ENCODE results near the gene MICAL3.

DNA sequence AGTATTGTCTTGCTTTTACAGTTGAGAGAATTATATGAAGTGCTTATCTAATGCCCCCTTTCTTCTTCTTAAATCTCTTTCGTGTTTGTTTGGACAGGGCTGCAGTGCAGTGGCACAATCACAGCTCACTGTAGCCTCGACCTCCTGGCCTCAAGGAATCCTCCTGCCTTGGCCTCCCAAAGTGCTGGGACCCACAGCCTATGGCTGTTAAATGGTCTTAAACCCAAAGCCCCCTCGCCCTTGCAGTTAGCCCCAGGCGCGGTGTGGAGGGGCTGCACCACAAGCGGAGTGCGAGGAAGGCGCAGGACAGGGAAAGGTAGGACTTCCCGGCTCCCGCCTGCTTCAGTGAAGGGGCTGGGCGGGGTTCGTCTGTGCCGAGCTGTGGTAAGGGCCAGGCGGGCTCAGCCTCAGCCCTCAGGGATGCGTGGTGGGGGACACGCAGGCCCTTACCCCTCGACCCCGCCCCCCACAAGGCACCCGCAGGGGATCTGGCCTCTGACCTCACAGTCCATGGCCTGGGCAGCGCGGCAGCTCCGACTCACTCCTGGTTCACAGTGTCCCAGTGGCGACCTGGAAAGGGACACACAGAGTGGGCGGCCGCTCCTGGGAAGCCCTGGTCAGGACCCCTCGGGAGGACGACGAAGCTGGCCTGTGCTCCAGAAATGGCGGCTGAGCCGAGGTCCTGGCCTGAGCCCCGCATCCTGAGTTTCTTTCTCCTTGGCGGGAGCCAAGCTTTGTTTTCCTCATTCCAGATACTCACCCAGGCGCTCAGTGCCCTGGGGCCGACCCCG lies 274.6 kb downstream of the MICAL3 start:
- TF ChIP-seq, protein P1, sequence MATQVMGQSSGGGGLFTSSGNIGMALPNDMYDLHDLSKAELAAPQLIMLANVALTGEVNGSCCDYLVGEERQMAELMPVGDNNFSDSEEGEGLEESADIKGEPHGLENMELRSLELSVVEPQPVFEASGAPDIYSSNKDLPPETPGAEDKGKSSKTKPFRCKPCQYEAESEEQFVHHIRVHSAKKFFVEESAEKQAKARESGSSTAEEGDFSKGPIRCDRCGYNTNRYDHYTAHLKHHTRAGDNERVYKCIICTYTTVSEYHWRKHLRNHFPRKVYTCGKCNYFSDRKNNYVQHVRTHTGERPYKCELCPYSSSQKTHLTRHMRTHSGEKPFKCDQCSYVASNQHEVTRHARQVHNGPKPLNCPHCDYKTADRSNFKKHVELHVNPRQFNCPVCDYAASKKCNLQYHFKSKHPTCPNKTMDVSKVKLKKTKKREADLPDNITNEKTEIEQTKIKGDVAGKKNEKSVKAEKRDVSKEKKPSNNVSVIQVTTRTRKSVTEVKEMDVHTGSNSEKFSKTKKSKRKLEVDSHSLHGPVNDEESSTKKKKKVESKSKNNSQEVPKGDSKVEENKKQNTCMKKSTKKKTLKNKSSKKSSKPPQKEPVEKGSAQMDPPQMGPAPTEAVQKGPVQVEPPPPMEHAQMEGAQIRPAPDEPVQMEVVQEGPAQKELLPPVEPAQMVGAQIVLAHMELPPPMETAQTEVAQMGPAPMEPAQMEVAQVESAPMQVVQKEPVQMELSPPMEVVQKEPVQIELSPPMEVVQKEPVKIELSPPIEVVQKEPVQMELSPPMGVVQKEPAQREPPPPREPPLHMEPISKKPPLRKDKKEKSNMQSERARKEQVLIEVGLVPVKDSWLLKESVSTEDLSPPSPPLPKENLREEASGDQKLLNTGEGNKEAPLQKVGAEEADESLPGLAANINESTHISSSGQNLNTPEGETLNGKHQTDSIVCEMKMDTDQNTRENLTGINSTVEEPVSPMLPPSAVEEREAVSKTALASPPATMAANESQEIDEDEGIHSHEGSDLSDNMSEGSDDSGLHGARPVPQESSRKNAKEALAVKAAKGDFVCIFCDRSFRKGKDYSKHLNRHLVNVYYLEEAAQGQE (IDR thresholded peaks at IDR 0.05; ENCODE audit: insufficient read depth in 1 of 2, low read depth in 2 of 2, low read length in 2 of 2), result no peak
- TF ChIP-seq POLR2AphosphoS5 (IDR thresholded peaks at IDR 0.05; ENCODE audit: low read depth, low read length) (no peak), TAF1 (IDR thresholded peaks at IDR 0.05; ENCODE audit: borderline replicate concordance, insufficient read depth, low read length) (no peak), SIN3A (IDR thresholded peaks at IDR 0.05; ENCODE audit: borderline replicate concordance, insufficient read depth, low read length) (no peak)

Data from PFSK-1 (cell line).